Fibroblast of skin of back (primary cell): Measurements from ENCODE around the gene LDLRAD4.

ENCODE experiments used
- DNase-seq: peaks from one replicate; pipeline ENCODE4 v3.0.0-alpha.2; 2013

Gene LDLRAD4

DNA sequence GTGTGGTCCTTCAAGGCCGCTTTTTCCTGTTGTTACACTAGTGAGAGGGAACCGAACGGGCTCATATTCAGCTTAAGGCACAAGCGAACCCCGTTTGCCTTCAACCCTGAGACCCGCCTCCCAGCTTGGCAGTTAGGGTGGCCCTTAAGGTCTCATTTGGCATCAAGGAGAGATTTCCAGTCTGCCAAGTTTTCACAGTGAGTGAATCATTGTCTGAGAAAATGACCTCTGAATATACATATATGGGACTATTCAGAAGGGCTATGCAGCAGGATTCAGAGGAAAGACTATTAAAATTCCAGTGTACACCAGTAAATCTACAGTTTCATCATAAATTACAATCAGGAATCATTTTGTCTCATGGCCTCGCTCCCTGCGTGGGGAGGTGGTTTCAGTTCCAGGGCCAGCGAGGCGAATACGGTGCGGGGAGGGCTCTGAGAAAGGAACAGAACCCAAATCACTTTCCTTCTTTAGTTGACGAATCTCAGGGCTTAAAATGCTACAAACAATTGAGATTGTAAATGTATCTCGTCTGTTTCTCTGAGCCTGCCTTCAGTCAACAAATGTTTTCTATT, 276.4 kb downstream of the LDLRAD4 start:
- no peak for DNase-seq

DNA sequence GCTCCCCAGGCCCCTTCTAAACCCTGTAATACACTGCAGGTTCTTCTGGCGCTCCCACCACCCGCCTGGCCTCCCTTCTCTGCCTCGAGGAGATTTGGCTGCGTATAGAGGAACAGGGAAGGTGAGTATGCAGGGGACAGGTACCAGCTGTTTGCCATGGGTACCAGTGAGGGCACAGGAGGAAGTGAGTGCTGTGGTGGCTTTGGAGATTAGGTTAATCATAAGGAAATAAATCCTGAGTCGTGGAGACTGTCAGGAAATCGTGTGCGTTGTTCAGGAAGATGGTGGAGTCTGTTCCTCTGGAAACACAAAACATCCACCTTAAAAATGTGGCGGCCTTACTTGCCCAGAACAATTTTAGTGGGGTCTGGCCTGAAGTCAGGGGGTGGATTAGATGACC, 277.4 kb downstream of the LDLRAD4 start:
- DNase-seq = no peak

DNA sequence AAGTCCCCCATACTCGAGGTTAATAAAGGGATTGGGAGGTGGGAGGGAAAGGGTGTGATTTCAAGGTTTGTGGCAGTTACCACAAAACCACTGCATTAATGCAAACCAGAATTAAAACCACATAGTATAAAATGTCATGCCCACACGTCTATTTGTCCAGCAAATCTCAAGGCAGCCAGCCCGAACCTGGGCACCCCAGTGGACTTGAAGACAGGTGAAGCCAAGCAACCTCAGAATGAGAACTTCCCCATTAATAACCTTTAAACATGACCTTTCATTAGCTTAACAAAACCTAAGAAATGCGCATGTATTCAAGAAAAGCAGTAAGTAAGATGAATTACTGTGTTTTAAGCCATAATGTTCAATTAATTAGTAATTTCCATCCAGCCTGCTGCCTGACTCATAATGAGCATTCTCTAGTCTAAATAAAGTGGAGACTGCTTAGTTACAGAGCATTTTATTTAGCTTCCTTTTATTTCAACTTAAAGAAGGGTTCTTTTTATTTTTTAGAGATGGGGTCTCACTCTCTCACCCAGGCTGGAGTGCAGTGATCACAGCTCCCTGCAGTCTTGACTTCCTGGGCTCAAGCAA, 278.2 kb downstream of the LDLRAD4 start:
- no peak for DNase-seq

DNA sequence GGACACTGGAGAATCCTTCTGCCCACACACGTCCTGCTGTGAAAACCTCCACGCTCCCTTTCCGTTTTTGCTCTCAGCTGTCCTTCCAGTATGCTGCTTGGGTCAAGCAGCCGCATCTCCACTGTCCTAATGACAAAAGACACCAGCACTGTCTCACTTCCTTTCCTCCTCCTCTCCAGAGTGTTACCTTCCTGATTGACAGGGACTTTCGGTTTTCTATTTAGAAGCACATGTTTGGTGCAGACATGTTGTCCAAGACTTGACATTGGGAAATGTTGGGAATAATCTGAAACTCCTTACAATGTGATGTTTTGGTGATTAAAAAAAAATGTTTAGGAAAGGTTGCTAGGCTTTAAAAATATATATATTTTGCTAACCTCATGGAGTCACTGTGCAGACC, 281.2 kb downstream of the LDLRAD4 start:
- DNase-seq = no peak

DNA sequence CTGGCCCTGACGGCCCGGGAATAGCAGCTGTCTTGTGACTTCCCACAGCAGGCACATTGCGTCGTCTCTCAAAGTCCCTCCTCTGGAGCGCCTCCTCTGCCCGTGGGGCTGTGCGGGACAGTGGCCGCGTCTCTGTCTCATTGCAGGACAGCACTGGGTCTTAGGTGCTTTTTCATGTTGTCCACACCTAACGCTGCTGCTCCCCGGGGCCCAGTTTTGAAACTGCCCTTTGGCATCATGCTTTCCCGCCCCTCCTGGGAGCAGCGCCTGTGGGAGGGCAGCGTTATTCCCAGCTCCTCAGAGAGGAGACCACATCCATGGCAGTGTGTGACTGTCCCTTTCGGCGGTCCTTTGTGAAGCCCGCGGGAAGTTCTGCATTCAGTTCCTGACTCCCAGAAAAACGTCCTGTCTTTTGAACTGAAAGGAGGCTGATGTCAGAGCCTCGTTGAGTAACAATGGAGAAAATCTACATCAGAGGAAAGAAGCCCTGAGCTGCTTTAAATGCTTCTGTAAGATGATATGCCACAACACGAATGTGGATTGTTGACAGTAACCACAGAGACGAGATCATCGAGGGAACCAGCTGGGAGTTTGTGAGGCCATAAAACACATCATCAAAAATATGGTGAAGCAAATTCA, 281.8 kb downstream of the LDLRAD4 start:
- DNase-seq = peak; percentile 80

DNA sequence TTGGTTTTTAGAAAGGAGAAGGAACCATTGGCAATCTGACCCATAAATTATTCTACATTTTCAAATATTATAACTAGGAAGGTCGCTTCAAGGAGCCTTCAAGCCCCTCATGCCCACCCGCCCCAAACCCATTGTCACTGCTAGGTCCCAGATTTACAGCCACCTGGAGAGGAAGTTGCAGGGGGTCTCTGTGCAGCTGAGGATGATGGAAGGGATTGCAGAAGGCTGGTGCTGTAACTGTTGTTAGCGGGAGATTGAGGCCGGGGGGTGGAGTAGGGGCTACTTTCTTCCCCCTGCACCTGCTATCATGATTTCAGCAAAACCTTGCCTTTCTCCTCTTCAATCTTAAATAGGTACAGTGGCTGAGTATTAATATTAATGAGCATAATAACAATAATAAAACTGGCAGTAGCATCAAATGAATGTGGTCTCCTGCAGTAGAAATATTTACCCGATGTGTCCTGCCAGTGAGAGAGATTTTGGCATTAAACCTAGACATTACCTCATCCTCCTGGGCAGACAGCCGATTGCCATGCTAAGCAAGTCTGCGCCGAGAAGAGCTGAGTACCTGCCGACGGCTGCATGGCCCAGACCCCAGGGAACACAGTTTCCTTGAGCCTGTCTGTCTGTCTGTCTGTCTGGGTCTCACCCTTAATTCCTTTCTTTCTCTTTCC, 282.4 kb downstream of the LDLRAD4 start:
- DNase-seq = peak; percentile 77

DNA sequence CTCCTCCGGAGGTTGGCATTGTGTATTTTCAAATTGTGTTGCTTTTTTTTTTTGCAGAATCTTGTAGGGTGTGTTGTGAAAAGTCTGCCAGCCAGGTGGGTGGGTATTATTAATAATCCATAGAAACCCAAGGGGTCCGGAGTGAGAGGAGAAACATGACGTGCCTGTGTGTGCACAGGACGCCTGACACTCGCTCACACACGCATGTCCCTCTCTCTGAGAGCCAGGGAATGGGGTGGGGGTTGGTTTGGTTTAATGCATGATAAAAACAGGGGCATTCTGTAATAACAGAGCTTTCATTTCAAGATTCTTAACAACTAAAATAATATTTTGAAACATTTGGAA, 283.0 kb downstream of the LDLRAD4 start:
- no peak for DNase-seq

DNA sequence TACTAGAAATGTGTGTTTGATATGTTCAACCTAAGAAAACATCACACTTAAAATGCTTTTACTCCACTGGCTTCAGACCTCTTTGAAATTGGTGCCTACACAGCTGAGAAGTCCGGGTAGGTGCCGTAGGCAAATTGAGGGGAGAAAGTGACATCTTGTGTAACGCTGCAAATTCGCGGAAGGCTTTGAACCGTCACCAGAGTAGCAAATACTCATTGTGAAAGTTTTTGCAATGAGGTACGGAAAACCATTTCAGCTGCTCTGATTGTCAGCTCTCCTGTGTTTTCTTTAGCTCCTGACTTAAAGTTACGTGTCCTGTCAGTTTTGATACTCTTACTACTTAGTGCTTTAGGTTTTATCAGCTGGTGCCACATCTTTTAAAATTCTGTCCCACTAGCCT, 283.3 kb downstream of the LDLRAD4 start:
- no peak for DNase-seq

DNA sequence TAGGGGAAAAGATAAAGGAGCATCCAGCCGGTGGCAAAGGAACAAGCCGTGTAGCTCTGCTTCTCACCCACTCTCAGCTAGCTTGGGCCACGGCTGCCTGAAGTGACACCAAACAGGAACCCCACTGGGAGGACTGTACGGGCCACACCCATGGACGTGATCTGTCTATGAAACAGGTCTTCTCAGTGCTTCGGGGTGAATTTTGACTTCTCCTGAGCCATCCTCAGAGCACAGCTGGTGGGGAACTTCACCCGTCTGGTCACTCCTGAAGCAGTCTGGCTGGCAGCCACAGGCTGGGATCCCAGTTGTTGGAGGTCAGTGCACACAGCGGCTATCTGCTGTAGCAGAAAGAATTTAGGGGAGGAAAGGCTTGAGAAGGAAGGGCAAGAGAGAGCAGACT, 284.0 kb downstream of the LDLRAD4 start:
- DNase-seq = no peak

DNA sequence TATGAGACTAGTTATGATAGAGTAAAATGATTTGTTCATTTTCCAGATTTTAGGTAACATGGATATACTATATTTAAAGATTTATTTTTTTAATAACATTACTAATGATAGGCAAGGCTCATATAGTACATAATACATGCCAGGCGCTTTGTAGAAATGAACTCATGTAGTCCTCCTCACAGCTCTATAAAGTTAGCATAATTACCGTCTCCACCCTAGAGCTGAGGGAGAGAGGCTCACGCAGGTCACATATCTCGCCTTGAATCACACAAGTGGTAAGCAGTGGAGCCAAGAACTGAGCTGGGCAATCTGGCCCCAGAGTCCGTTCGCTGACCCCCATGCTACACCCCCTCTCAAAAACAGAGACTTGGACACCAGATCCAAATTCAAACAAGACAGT, 285.3 kb downstream of the LDLRAD4 start:
- no peak for DNase-seq

DNA sequence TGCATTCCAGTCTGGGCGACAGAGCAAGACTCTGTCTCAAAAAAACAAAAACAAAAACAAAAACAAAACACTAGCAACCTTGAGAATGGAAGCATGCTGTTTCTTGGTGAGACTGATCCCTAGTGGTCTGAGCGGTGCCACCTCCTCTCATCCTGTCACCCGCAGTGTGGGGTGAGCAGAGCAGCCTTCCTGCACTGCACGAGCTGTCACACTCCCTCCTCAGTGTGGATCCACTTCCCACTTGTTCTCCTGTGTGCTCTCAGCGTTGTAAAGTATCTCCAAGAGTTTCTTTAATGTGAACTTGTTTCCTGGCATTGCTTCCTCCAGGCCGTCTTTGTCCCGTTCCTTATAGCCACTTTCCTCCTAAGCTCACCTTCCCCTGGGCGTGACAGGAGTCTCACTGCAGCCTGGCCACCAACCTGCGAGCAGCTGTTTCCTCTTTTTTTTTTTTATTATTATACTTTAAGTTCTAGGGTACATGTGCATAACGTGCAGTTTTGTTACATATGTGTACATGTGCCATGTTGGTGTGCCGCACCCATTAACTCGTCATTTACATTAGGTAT, 287.3 kb downstream of the LDLRAD4 start:
- DNase-seq = no peak

DNA sequence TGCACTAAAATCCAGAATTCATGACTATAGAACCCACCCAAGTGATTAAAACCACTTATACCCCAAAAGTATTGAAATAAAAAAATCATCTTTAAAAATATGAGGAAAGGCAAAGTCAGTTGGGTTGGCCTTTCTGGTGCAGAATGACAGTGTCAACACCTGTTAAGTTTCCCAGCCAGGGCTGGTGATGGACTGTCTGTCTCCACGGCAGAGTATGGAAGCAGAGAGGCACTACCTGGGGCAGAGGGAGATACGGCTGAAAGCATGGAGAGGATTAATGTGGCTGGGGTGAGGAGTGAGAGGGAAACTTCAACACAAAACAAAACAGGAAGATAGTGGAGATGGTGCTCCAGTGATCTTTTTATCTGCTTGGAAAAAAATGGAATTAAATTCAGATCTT, 292.0 kb downstream of the LDLRAD4 start:
- DNase-seq = no peak

DNA sequence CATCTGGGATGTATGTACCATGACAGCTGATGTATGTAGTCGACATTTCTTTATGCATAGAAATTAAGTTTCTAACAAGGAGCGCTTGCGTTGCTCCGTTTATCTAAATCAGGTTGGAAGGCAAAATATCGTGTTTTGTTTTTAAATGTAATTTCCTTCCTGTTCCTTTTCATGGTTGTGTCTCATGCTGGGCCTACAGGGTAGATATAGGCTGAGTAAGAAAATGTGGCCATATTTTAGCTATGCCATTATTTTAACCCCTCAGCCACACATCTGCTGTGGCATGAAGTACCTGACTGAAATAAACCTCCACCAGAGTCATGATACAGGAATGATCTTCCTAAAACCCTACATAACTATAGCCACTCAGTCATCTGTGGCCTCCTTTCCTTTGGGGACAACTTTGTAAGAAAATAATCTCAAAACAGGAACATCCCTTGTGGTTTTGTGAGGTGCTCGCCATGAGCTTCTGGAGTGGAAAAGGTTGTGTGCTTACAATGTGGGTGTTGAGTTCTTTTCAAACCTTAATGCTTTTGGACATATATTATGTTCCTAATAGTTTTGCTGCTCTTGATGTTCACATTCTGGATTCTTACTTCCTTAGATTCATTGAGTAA, 293.5 kb downstream of the LDLRAD4 start:
- DNase-seq = no peak

DNA sequence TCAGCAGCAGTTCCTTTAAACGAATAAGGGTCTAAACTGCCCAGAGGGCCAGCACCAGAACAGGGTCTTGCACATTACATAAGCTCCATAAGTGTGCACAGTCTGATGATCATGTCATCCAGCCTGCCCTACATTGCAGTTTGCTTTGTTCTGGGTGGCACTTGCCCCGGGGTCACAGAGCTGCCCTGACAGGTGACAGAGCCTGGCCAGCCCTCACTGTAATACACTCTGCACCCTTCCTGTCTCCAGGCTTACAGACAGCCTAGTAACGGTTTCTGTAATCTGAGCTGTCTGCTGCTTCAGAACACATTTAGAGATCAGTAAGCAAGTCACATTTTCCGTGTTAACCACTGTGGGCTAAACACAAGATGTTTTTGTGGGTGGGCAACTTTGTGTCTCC, 294.5 kb downstream of the LDLRAD4 start:
- no peak for DNase-seq

DNA sequence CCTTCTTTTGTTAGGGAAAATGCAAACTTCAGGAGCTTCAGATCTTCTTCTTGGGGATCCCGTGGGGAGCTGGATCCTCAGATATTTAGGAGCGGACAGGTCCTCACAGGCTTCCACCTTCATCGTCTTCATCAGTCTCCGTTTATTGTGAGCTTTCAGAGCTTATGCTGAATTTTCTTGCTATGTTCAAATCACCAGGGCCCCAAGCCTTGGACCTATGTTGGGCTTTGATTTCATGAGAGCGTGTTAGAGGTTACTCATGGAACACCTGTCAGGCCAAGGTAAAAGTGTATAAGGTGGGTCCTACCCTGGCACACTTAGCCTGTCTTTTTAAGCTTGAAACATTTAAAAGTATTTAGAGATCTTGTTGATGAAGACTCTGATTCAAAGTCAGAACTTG, 294.9 kb downstream of the LDLRAD4 start:
- DNase-seq = no peak

DNA sequence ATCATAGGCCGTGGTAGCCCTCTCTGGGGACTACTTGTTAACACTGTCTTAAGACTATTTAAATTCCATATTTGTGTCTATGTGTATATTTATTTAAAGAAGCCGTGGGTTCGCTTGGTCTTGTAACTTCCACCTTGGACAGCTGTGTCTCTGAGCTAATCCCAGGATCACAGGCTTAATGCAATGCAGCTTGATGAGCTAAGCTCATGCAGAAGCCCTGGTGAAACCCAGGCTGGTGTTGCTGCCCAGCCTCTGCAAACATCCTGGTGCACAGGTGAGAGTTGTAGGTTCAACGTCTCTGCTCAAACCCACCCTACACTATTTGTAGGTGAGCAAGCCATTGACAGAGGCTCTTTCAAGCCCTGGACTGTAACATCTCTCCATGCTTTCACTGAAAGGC, 296.0 kb downstream of the LDLRAD4 start:
- DNase-seq = no peak

DNA sequence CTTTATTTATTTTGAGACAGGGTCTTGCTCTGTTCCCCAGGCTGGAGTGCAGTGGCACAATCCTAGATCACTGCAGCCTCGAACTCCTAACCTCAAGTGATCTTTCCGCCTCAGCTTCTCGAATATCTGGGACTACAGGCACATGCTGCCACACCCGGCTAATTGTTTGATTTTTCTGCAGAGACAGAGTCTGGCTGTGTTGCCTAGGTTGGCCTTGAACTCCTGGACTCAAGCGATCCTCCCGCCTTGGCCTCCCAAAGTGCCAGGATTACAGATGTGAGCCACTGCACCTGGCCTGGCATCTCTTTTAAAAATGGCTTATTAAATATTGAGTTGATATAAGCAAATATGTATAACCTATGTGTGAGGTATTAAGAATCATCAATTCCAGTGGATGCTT, 298.3 kb downstream of the LDLRAD4 start:
- no peak for DNase-seq

DNA sequence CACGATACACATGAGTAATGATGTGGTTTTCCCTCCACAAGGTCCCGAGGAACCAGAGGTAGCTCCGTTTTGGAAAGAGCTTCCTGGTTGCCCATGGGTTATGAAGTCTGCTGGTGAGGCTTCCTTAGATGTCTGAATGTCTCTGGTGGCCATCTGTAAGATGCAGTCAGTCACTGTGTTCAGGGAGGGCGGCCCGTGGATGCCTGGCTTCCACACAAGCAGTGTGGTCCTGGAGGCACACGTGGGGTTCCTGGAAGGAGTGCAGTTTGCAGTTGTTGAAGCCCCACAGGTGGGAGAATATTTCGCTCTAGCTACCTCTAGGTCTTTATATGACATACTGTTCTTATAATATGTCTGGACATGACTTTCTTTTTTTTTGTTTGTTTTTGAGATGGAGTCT, 298.8 kb downstream of the LDLRAD4 start:
- DNase-seq = no peak

DNA sequence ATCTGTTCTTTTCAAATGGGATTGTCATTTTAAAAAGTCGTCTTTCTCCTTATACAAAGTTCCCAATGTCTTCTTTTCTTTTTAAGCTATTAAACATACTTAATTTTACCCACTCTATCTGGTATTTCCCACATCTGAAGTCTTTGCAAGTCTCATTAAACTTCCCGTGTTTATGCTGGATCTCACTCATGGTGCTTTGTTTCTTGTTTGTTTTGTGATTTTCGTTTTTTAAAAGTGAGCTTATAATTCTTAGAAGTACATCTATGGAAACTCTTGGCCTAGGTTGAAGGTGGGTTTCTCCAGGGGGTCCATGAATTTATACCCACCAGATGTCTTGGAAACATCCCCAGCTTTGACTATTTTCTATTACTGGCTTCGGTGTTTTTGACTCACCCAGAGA, 299.8 kb downstream of the LDLRAD4 start:
- DNase-seq = no peak

DNA sequence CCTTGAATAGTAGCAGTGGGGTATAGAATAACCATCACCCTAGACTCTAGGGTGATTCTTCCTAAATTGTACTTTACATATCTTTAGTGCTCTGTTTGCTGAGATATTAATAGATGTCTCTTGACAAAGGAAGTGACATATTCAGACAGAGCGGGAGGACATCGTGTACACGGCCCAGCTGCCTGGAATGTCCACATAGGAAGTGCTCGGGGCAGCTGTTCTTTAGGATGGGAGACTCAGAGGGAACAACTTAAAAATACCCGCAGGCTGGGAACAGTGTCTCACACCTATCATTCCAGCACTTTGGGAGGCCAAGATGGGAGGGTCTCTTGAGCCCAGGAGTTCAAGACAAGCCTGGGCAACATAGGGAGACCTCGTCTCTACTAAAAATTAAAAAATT, 301.7 kb downstream of the LDLRAD4 start:
- DNase-seq = no peak

DNA sequence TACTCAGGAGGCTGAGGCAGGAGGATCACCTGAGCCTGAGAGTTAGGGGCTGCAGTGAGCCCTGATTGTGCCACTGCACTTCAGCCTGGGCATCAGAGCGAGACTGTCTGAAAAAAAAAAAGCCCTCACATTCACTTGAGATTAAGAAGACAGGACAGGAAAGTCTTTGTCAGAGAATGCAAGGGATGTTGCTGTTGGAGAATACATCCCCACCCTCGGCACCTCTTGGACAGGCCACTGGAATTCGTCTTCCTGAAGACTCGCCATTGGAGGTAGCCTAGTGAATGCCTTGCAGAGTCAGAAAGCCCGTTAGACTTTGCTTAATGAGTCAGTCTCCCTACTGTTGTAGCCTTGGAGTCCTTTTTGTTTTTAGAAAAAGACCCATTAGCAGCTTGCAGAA, 302.2 kb downstream of the LDLRAD4 start:
- DNase-seq = no peak

DNA sequence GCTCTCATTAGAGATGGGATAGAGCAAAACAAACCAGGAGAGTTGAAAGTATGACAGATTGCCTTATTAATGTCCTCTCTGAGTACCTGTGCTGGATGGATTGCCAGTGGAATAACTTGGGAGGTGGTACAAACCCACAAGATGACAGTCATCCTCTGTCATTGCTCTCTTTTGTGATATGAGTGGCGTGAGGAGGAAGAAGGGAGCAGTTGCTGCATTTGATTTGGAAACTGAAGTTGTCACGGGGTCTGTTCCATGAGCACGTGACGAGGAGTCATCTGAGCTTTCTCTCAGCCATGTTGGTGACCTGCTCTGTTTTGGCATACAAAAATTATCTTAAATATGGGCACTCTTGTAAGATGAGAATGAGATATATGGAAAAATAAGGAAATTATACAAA, 302.9 kb downstream of the LDLRAD4 start:
- no peak for DNase-seq

DNA sequence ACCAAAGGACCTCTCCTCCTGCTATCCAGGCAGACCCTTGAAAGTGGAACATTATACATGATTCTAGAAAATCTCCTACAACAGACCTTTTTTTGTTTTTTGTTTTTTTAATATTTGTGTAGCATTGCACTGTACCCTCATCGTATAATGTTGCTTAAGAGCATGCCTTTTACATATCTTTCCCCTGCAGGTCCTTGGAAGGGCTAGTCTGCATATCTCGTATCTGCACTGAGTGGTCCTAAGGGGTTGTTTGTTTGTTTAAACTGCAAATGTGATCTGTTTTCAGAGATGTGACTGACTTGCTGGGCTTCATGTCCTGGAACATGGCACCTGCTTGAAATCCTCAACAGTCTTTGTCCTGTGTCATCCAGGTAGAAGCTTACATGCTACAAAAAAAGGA, 303.7 kb downstream of the LDLRAD4 start:
- DNase-seq = no peak
